Loucy (cell line): ENCODE results near the gene HPCAL4.

Experiments used
- H2AFZ ChIP-seq: fragments of 200-600 bp; sonication (generic); 2 replicates; pipeline ENCODE4 v1.6.0; 2016; ENCODE audit warnings: antibody characterized with exemption, mild to moderate bottlenecking, low read length, moderate library complexity
- H3F3A ChIP-seq: fragments of 200-600 bp; 2 replicates; pipeline ENCODE4 v1.6.0; 2016; ENCODE audit warnings: antibody characterized with exemption, low read depth, mild to moderate bottlenecking
- H3K27me3 ChIP-seq: fragments of 200-600 bp; sonication (generic); 2 replicates; pipeline ENCODE4 v1.6.1; 2014; ENCODE audit warnings: low read length, mild to moderate bottlenecking; ENCODE audit not compliant: insufficient read depth, poor library complexity, severe bottlenecking
- H3K36me3 ChIP-seq: fragments of 200-600 bp; sonication (generic); 2 replicates; pipeline ENCODE4 v1.6.1; 2016; ENCODE audit warnings: low read length; ENCODE audit not compliant: insufficient read depth
- H3K4me1 ChIP-seq: fragments of 200-600 bp; sonication (generic); 2 replicates; pipeline ENCODE4 v1.5.1; 2014; ENCODE audit warnings: low read length, mild to moderate bottlenecking; ENCODE audit not compliant: insufficient read depth, poor library complexity, severe bottlenecking
- H3K4me2 ChIP-seq: fragments of 200-600 bp; sonication (generic); 2 replicates; pipeline ENCODE4 v1.6.0; 2014; ENCODE audit warnings: antibody characterized with exemption, low read length, low read depth, mild to moderate bottlenecking; ENCODE audit not compliant: poor library complexity, severe bottlenecking
- H3K4me3 ChIP-seq: fragments of 200-600 bp; sonication (generic); 2 replicates; pipeline ENCODE4 v1.5.1; 2014; ENCODE audit warnings: low read length, mild to moderate bottlenecking, mixed read lengths; ENCODE audit not compliant: poor library complexity, severe bottlenecking
- H3K79me2 ChIP-seq: fragments of 200-600 bp; sonication (generic); 2 replicates; pipeline ENCODE4 v1.6.1; 2014; ENCODE audit warnings: low read length; ENCODE audit not compliant: insufficient read depth
- H3K9ac ChIP-seq: fragments of 200-600 bp; sonication (generic); 2 replicates; pipeline ENCODE4 v1.6.0; 2014; ENCODE audit warnings: mild to moderate bottlenecking, low read depth, low read length, moderate library complexity; ENCODE audit not compliant: poor library complexity, severe bottlenecking
- H3K9me2 ChIP-seq: fragments of 200-600 bp; sonication (generic); replicated peaks from 2 replicates; pipeline ENCODE4 v1.6.1; 2016; ENCODE audit warnings: low read depth, low read length, mixed read lengths
- H3K9me3 ChIP-seq: fragments of 200-600 bp; sonication (generic); 2 replicates; pipeline ENCODE4 v1.6.1; 2014; ENCODE audit warnings: mild to moderate bottlenecking, antibody characterized with exemption, low read length, low read depth; ENCODE audit not compliant: insufficient read depth
- H4K20me1 ChIP-seq: fragments of 200-600 bp; sonication (generic); 2 replicates; pipeline ENCODE4 v1.6.0; 2014; ENCODE audit warnings: antibody characterized with exemption, low read length, mild to moderate bottlenecking; ENCODE audit not compliant: insufficient read depth, poor library complexity, severe bottlenecking
- CTCF ChIP-seq: fragments of 200-600 bp; sonication (generic); conservative IDR thresholded peaks from 2 replicates; pipeline ENCODE4 v1.5.1; 2014; ENCODE audit warnings: mild to moderate bottlenecking, antibody characterized with exemption, low read length
- EZH2phosphoT487 ChIP-seq: fragments of 200-600 bp; IDR thresholded peaks from 2 replicates; pipeline ENCODE4 v1.6.1; 2018; ENCODE audit warnings: antibody characterized with exemption, mild to moderate bottlenecking, moderate library complexity, borderline replicate concordance

The HPCAL4 gene

GRCh38 chr1:39690794-39691382 is 345 bp downstream of the HPCAL4 start:
- Histone ChIP-seq H3K9me3 (no peaks in the 10 kb centered on the region), H4K20me1 (no peaks in the 10 kb centered on the region), H3K9me2 (no peaks in the 10 kb centered on the region), H2AFZ (no peak overlapping the region), H3K79me2 (no peaks in the 10 kb centered on the region), H3K4me2 (peak overlapping the region; percentile 58), H3K4me3 (no peak overlapping the region), H3K36me3 (no peaks in the 10 kb centered on the region), H3K9ac (no peak overlapping the region), H3K4me1 (no peaks in the 10 kb centered on the region), H3K27me3 (no peaks in the 10 kb centered on the region), H3F3A (no peaks in the 10 kb centered on the region)
- no peak for TF ChIP-seq CTCF
- TF ChIP-seq EZH2phosphoT487, result no peak

- Histone ChIP-seq H3K4me1 (no peaks in the 10 kb centered on the region), H3K4me2 (no peak overlapping the region)
- no peak for TF ChIP-seq CTCF
- TF ChIP-seq EZH2phosphoT487, result no peak
Observed at GRCh38 chr1:39690225-39690624, 1.0 kb downstream of the HPCAL4 start.

GRCh38 chr1:39689635-39690034 is 1.6 kb downstream of the HPCAL4 start:
- H4K20me1 ChIP-seq, result no peaks in the 10 kb centered on the region
- H3K4me1 ChIP-seq, result no peaks in the 10 kb centered on the region
- no peak overlapping the region for H3K4me3 ChIP-seq
- TF ChIP-seq EZH2phosphoT487 (no peak), CTCF (no peak)
- H3K9ac ChIP-seq, result no peak overlapping the region
- H3K9me2 ChIP-seq, result no peaks in the 10 kb centered on the region
- H3K79me2 ChIP-seq, result no peaks in the 10 kb centered on the region
- H3K9me3 ChIP-seq, result no peaks in the 10 kb centered on the region
- H3K27me3 ChIP-seq, result no peaks in the 10 kb centered on the region
- H2AFZ ChIP-seq, result no peak overlapping the region
- H3K4me2 ChIP-seq, result no peak overlapping the region
- H3K36me3 ChIP-seq, result no peaks in the 10 kb centered on the region
- no peaks in the 10 kb centered on the region for H3F3A ChIP-seq

More at GRCh38 chr1:39690225-39690624, 1.0 kb downstream of the HPCAL4 start:
- H3K79me2 ChIP-seq, result no peaks in the 10 kb centered on the region
- H3K4me3 ChIP-seq, result no peak overlapping the region
- no peaks in the 10 kb centered on the region for H3F3A ChIP-seq
- no peaks in the 10 kb centered on the region for H4K20me1 ChIP-seq
- H3K36me3 ChIP-seq, result no peaks in the 10 kb centered on the region
- H3K9me2 ChIP-seq, result no peaks in the 10 kb centered on the region
- H3K9ac ChIP-seq, result no peak overlapping the region
- no peaks in the 10 kb centered on the region for H3K27me3 ChIP-seq
- no peak overlapping the region for H2AFZ ChIP-seq
- H3K9me3 ChIP-seq, result no peaks in the 10 kb centered on the region
